Astrocyte (in vitro differentiated cells and primary cell): ENCODE results near the gene PDGFD. TPM values are rescaled to one million over a fixed set of nuclear protein-coding genes. Genes with fewer than 3 reads are reported as not detected.

Source experiments
- DNase-seq: peaks from one replicate; pipeline ENCODE4 v3.0.0-alpha.2; 2010; ENCODE audit warnings: low read depth
- FAIRE-seq: peaks from 2 replicates; lab custom pipeline; 2011; peaks lifted over from hg19 to GRCh38; lab: Jason Lieb, UNC
- H2AFZ ChIP-seq: 2 replicates; pipeline ENCODE4 v1.6.0; 2012; ENCODE audit warnings: low read depth, low read length, inconsistent platforms
- H3K27ac ChIP-seq: 2 replicates; pipeline ENCODE4 v1.5.1; 2011; ENCODE audit warnings: low read depth, low read length, inconsistent platforms
- H3K27me3 ChIP-seq: 2 replicates; pipeline ENCODE4 v1.6.0; 2011; ENCODE audit warnings: low read length, inconsistent platforms; ENCODE audit not compliant: insufficient read depth
- H3K36me3 ChIP-seq: 2 replicates; pipeline ENCODE4 v1.5.1; 2011; ENCODE audit warnings: low read length, inconsistent platforms; ENCODE audit not compliant: insufficient read depth
- H3K4me1 ChIP-seq: 2 replicates; pipeline ENCODE4 v1.5.1; 2011; ENCODE audit warnings: low read length, inconsistent platforms; ENCODE audit not compliant: insufficient read depth
- H3K4me2 ChIP-seq: 2 replicates; pipeline ENCODE4 v1.6.0; 2012; ENCODE audit warnings: low read length, inconsistent platforms
- H3K4me3 ChIP-seq: 2 replicates; pipeline ENCODE4 v1.5.1; 2011; ENCODE audit warnings: low read depth, mild to moderate bottlenecking, low read length, inconsistent platforms; ENCODE audit not compliant: insufficient read depth
- H3K79me2 ChIP-seq: 2 replicates; pipeline ENCODE4 v1.6.0; 2012; ENCODE audit warnings: mild to moderate bottlenecking, low read length, inconsistent platforms; ENCODE audit not compliant: insufficient read depth
- H3K9ac ChIP-seq: 2 replicates; pipeline ENCODE4 v1.6.0; 2012; ENCODE audit warnings: mild to moderate bottlenecking, low read length, inconsistent platforms
- H3K9me3 ChIP-seq: 2 replicates; pipeline ENCODE4 v1.5.1; 2012; ENCODE audit warnings: low read depth, mild to moderate bottlenecking, low read length, inconsistent platforms; ENCODE audit not compliant: insufficient read depth
- H4K20me1 ChIP-seq: 2 replicates; pipeline ENCODE4 v1.6.0; 2012; ENCODE audit warnings: low read length, inconsistent platforms; ENCODE audit not compliant: insufficient read depth
- H3K27ac Mint-ChIP-seq: one replicate; pipeline ENCODE4 v1.8.0; 2021; ENCODE audit warnings: mild to moderate bottlenecking, mixed read lengths; ENCODE audit not compliant: unreplicated experiment
- H3K27me3 Mint-ChIP-seq: one replicate; pipeline ENCODE4 v1.8.0; 2021; ENCODE audit warnings: low read depth, mixed read lengths; ENCODE audit not compliant: unreplicated experiment
- H3K36me3 Mint-ChIP-seq: one replicate; pipeline ENCODE4 v1.8.0; 2021; ENCODE audit warnings: low read depth, mixed read lengths; ENCODE audit not compliant: unreplicated experiment
- H3K4me1 Mint-ChIP-seq: one replicate; pipeline ENCODE4 v1.8.0; 2021; ENCODE audit warnings: low read depth, mixed read lengths; ENCODE audit not compliant: unreplicated experiment
- H3K4me3 Mint-ChIP-seq: one replicate; pipeline ENCODE4 v1.8.0; 2021; ENCODE audit warnings: mild to moderate bottlenecking, moderate library complexity, mixed read lengths; ENCODE audit not compliant: unreplicated experiment
- H3K9me3 Mint-ChIP-seq: one replicate; pipeline ENCODE4 v1.8.0; 2021; ENCODE audit warnings: mild to moderate bottlenecking, mixed read lengths; ENCODE audit not compliant: unreplicated experiment
- CTCF ChIP-seq: IDR thresholded peaks from 2 replicates; pipeline ENCODE4 v1.5.1; 2011; ENCODE audit warnings: low read depth, mild to moderate bottlenecking, inconsistent platforms, low read length, moderate library complexity; ENCODE audit not compliant: insufficient read depth
- EZH2 ChIP-seq: IDR thresholded peaks from 2 replicates; pipeline ENCODE4 v1.6.1; 2012; ENCODE audit warnings: mild to moderate bottlenecking, low read length, inconsistent platforms; ENCODE audit not compliant: insufficient read depth
- total RNA-seq: library from RNA; stranded (reverse); gene quantifications from 2 replicates; pipeline ENCODE4 v1.2.1, GENCODE V29; 2021

PDGFD gene
- total RNA-seq, 1 donor from 2014 or later: 2.6 TPM

GRCh38 chr11:103906291-103906867, 257.6 kb downstream of the PDGFD start:
- no peak overlapping the region for H3K27ac Mint-ChIP-seq
- H3K4me1 Mint-ChIP-seq: peaks cover 18% of the 10 kb centered on the region
- Histone ChIP-seq H3K4me2 (no peak overlapping the region), H4K20me1 (no peaks in the 10 kb centered on the region), H3K27ac (no peak overlapping the region), H2AFZ (no peak overlapping the region), H3K36me3 (no peaks in the 10 kb centered on the region), H3K4me3 (no peak overlapping the region), H3K27me3 (no peaks in the 10 kb centered on the region), H3K9ac (no peak overlapping the region), H3K9me3 (no peaks in the 10 kb centered on the region), H3K4me1 (no peaks in the 10 kb centered on the region), H3K79me2 (no peaks in the 10 kb centered on the region)
- no peak for FAIRE-seq
- no peaks in the 10 kb centered on the region for H3K9me3 Mint-ChIP-seq
- TF ChIP-seq CTCF (no peak), EZH2 (no peak)
- no peak for DNase-seq
- no peaks in the 10 kb centered on the region for H3K36me3 Mint-ChIP-seq
- H3K4me3 Mint-ChIP-seq: no peak overlapping the region
- no peaks in the 10 kb centered on the region for H3K27me3 Mint-ChIP-seq

- H3K36me3 Mint-ChIP-seq: no peaks in the 10 kb centered on the region
- Histone ChIP-seq H3K9ac (no peak overlapping the region), H3K4me2 (no peak overlapping the region), H3K9me3 (no peaks in the 10 kb centered on the region), H3K27me3 (no peaks in the 10 kb centered on the region), H3K27ac (no peak overlapping the region), H3K4me1 (no peaks in the 10 kb centered on the region), H3K4me3 (no peak overlapping the region), H2AFZ (no peak overlapping the region), H4K20me1 (no peaks in the 10 kb centered on the region), H3K36me3 (no peaks in the 10 kb centered on the region), H3K79me2 (no peaks in the 10 kb centered on the region)
- H3K4me1 Mint-ChIP-seq: peaks cover 18% of the 10 kb centered on the region
- FAIRE-seq (no peak), DNase-seq (no peak)
- no peaks in the 10 kb centered on the region for H3K9me3 Mint-ChIP-seq
- H3K27ac Mint-ChIP-seq: no peak overlapping the region
- TF ChIP-seq CTCF (no peak), EZH2 (no peak)
- H3K4me3 Mint-ChIP-seq: no peak overlapping the region
- no peaks in the 10 kb centered on the region for H3K27me3 Mint-ChIP-seq
Measured at GRCh38 chr11:103904324-103904667, 259.7 kb downstream of the PDGFD start.

DNA sequence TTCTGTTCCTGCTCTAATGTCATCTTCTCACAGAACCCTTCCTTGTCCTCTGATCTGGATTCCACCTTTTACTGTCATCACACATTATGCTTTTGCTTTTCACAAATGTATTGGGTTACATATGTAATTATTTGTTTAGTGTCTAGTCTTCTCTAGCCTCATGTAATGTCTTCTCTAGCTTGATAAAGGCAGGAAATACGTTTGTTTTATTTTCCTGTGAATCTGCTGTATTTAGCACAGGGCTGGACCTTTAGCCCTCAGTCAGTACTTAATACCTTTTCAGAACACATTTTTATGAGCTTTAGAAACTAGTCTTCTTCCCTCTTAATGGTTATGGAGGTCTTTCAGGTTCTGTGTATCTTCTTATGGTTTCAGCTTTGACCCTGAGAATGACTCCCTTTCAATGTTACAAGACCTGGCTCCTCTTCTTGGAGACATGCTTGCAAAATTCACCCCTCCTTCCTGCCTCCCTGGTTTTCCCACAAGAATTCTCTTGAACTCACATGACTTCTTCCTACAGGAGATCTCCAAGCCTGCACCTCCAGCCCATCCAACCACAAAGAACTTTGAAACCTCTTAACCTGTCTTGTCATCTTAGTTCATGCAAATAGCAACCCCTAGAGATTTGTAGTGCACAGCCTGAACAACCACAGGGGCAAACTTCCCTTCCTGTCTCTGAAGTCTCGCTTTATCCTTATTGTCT, 260.2 kb downstream of the PDGFD start:
- Histone ChIP-seq H3K4me3 (no peak overlapping the region), H3K27ac (no peak overlapping the region), H3K36me3 (no peaks in the 10 kb centered on the region), H3K9me3 (no peaks in the 10 kb centered on the region), H3K9ac (no peak overlapping the region), H3K4me2 (no peak overlapping the region), H3K27me3 (no peaks in the 10 kb centered on the region), H3K79me2 (no peaks in the 10 kb centered on the region), H3K4me1 (no peaks in the 10 kb centered on the region), H4K20me1 (no peaks in the 10 kb centered on the region), H2AFZ (no peak overlapping the region)
- TF ChIP-seq EZH2: no peak
- Mint-ChIP-seq H3K9me3 (no peaks in the 10 kb centered on the region), H3K4me1 (peaks cover 18% of the 10 kb centered on the region), H3K4me3 (no peak overlapping the region), H3K36me3 (no peaks in the 10 kb centered on the region), H3K27me3 (no peaks in the 10 kb centered on the region), H3K27ac (no peak overlapping the region)
- no peak for DNase-seq
- no peak for FAIRE-seq
